Heart right ventricle (tissue), 16 donors: ENCODE data around the gene EHMT1. TPM values are rescaled to one million over a fixed set of nuclear protein-coding genes. Genes with fewer than 3 reads are reported as not detected.

Experiments
- ATAC-seq, 8 donors: fragments of 200-7000 bp; cut with Tn5 transposase; one replicate each; pipeline ENCODE4 v1.9.1; 2020; ENCODE audit warnings: mild to moderate bottlenecking in 8 of 8, moderate library complexity in 8 of 8, moderate number of reproducible peaks in 1 of 8
- DNase-seq, 2 donors: peaks; one replicate each; pipeline ENCODE4 v3.0.0-alpha.2; 2020
- H3K27ac ChIP-seq, 10 donors: fragments of 200-600 bp; sonication (generic) in 2 of 10; one replicate each; pipeline versions ENCODE4 v1.5.0 to v1.8.0; 2020 to 2022; ENCODE audit warnings: mild to moderate bottlenecking in 3 of 10
- H3K27me3 ChIP-seq, 7 donors: fragments of 200-600 bp; one replicate each; pipeline ENCODE4 v1.8.0; 2021 to 2022; ENCODE audit warnings: mild to moderate bottlenecking in 2 of 7
- H3K36me3 ChIP-seq, 9 donors: fragments of 200-600 bp; sonication (generic) in 1 of 9; one replicate each; pipeline versions ENCODE4 v1.5.0 to v1.8.0; 2020 to 2022; ENCODE audit warnings: mild to moderate bottlenecking in 2 of 9
- H3K4me1 ChIP-seq, 9 donors: fragments of 200-600 bp; sonication (generic) in 1 of 9; one replicate each; pipeline versions ENCODE4 v1.5.0 to v1.8.0; 2020 to 2022; ENCODE audit warnings: mild to moderate bottlenecking in 4 of 9
- H3K4me3 ChIP-seq, 10 donors: fragments of 200-600 bp; sonication (generic) in 2 of 10; one replicate each; pipeline versions ENCODE4 v1.5.0 to v1.8.0; 2020 to 2022; ENCODE audit warnings: mild to moderate bottlenecking in 7 of 10, moderate library complexity in 2 of 10
- H3K9me3 ChIP-seq, 11 donors: fragments of 200-600 bp in 10 of 11; sonication (generic) in 2 of 11; one replicate each; pipeline versions ENCODE4 v1.5.0 to v1.8.0; 2013 to 2022; ENCODE audit warnings: mild to moderate bottlenecking in 2 of 11, control low read depth in 1 of 11, moderate library complexity in 1 of 11
- CTCF ChIP-seq, 9 donors: fragments of 200-600 bp; sonication (generic) in 2 of 9; IDR thresholded peaks; one replicate each; pipeline versions ENCODE4 v1.5.0 to v1.8.0; 2021 to 2022; ENCODE audit warnings: antibody characterized with exemption in 9 of 9, mild to moderate bottlenecking in 5 of 9, moderate library complexity in 1 of 9
- WGBS, 2 donors: extraction: QIAGEN DNeasy Blood & Tissue Kit; methylation state at CpG; one replicate each; pipeline ENCODE4 v1.1.7; 2013; ENCODE audit warnings: inconsistent platforms in 1 of 2; 5-methylcytosine and 5-hydroxymethylcytosine counted together
- intact Hi-C, 10 donors: fragments of 100-400 bp; cut with DNase I; formaldehyde crosslinking; loops; one replicate each; pipeline versions ENCODE4 v1.11.1 to v1.14.2; 2022
- polyA plus RNA-seq, 2 donors: library from polyadenylated mRNA; stranded (reverse); fragments of 200-250 nt; gene quantifications; one replicate each; pipeline ENCODE4 v1.2.3, GENCODE V29; 2013
- total RNA-seq, 10 donors: library from RNA; stranded (reverse); fragmentation: NEBNext Ultra II Directional in 3 of 10; extraction: Animal tissue kit (Norgen Biotek cat#: 25700) in 3 of 10; gene quantifications; one replicate each; pipeline versions ENCODE4 v1.2.1 to v1.2.4, GENCODE V29; 2021 to 2023
- donor health status: Arrhythmogenic right ventricular cardiomyopathy.
- donor health status: ischemic (EF 13 %, LVEDD 7.1; RV severe dilation, severe dysfunction).
- donor health status: healthy with polysubstance abuse.
- donor health status: DM: no; HTN: yes; CAD: no.
- donor health status: DM: no; HTN: no; CAD: no.
- donor health status: ischemic (EF 25% LVEDD 6.9; RV normal size, moderate dysfunction).
- donor health status: ischemic (EF 25% LVEDD 5.7; RV mildly dilated, moderate dysfunction).
- donor health status: healthy.
- donor health status: DM: yes; HTN: yes; CAD: no.
- donor health status: Ischemic cardiomyopathy.
- donor health status: ischemic (EF 35%, LVEDD 5.7; RV mildly dilated, moderate dysfunction).
- donor health status: nonischemic (EF 11% LVEDD 7.7; RV severe dilation, severe dysfunction).
- donor health status: DM: yes; HTN: yes; CAD: no.
- donor health status: PGD.
- donor health status: ischemic (EF 29% LVEDD 5.4; RV normal size, mild dysfunction).
- donor health status: nonischemic (EF 23%, LVEDD 6.1; RV moderate dilation, normal function).

The EHMT1 gene
- total and polyA plus RNA-seq, 12 donors: 19.6 to 45.1 (median 31.1) TPM

GRCh38 chr9:137660144-137660543 lies 41.3 kb downstream of the EHMT1 start:
- H3K9me3 ChIP-seq: no peaks in the 10 kb centered on the region
- 66 to 69% methylated on average over 4 of the region's 4 CpGs for WGBS, 2 donors
- no peak for TF ChIP-seq CTCF (IDR thresholded peaks at IDR 0.05)
- H3K4me3 ChIP-seq: no peak overlapping the region
- no peak for DNase-seq
- no peaks in the 10 kb centered on the region for H3K27me3 ChIP-seq
- no peak overlapping the region for H3K27ac ChIP-seq
- ATAC-seq: peak in 1 of 8 donors; percentile 52
- intact Hi-C loops: no loop called here
- H3K4me1 ChIP-seq: peaks cover 0 to 17% (median 0%) of the 10 kb centered on the region in 9 donors
- peaks cover 0 to 25% (median 0%) of the 10 kb centered on the region in 9 donors for H3K36me3 ChIP-seq

GRCh38 chr9:137663584-137663983 lies 44.8 kb downstream of the EHMT1 start:
- peaks cover 3 to 41% (median 19%) of the 10 kb centered on the region in 9 donors for H3K4me1 ChIP-seq
- DNase-seq: no peak
- H3K9me3 ChIP-seq: no peaks in the 10 kb centered on the region

GRCh38 chr9:137664676-137665075 lies 45.9 kb downstream of the EHMT1 start:
- 86 to 87% methylated on average over 7 of the region's 7 CpGs for WGBS, 2 donors
- no peak overlapping the region for H3K4me3 ChIP-seq
- H3K4me1 ChIP-seq: peaks cover 3 to 41% (median 19%) of the 10 kb centered on the region in 9 donors
- intact Hi-C loops: no loop called here
- no peak for ATAC-seq
- H3K27ac ChIP-seq: no peak overlapping the region
- no peak for TF ChIP-seq CTCF (IDR thresholded peaks at IDR 0.05)
- H3K9me3 ChIP-seq: no peaks in the 10 kb centered on the region
- DNase-seq: no peak
- peaks cover 0 to 14% (median 0%) of the 10 kb centered on the region in 9 donors for H3K36me3 ChIP-seq
- H3K27me3 ChIP-seq: no peaks in the 10 kb centered on the region

More at GRCh38 chr9:137663584-137663983, 44.8 kb downstream of the EHMT1 start:
- no peak for TF ChIP-seq CTCF (IDR thresholded peaks at IDR 0.05)
- Histone ChIP-seq H3K27me3 (no peaks in the 10 kb centered on the region), H3K27ac (no peak overlapping the region), H3K4me3 (no peak overlapping the region), H3K36me3 (peaks cover 0 to 13% (median 0%) of the 10 kb centered on the region in 9 donors)
- no peak for ATAC-seq
- 97% methylated on average over 4 of the region's 4 CpGs for WGBS, 2 donors
- intact Hi-C loops: no loop called here

GRCh38 chr9:137665226-137665625 lies 46.4 kb downstream of the EHMT1 start:
- Histone ChIP-seq H3K4me3 (no peak overlapping the region), H3K36me3 (peaks cover 0 to 13% (median 0%) of the 10 kb centered on the region in 9 donors), H3K27me3 (no peaks in the 10 kb centered on the region), H3K9me3 (no peaks in the 10 kb centered on the region), H3K4me1 (peaks cover 3 to 44% (median 20%) of the 10 kb centered on the region in 9 donors), H3K27ac (no peak overlapping the region)
- DNase-seq (no peak), ATAC-seq (no peak)
- 94 to 96% methylated on average over 7 of the region's 7 CpGs for WGBS, 2 donors
- TF ChIP-seq CTCF (IDR thresholded peaks at IDR 0.05): no peak
- intact Hi-C loops: no loop called here
